HG03060 (cell line): ENCODE results near the gene AK8.

Source experiments
- ATAC-seq: cut with Tn5 transposase; IDR thresholded peaks from one replicate; pipeline ENCODE4 v1.9.1; 2021; ENCODE audit warnings: low read depth, moderate number of reproducible peaks; ENCODE audit not compliant: unreplicated experiment

Gene AK8

GRCh38 chr9:132862533-132862932, 15.6 kb downstream of the AK8 start:
- no peak for ATAC-seq

GRCh38 chr9:132861666-132862065, 16.4 kb downstream of the AK8 start:
- no peak for ATAC-seq

DNA sequence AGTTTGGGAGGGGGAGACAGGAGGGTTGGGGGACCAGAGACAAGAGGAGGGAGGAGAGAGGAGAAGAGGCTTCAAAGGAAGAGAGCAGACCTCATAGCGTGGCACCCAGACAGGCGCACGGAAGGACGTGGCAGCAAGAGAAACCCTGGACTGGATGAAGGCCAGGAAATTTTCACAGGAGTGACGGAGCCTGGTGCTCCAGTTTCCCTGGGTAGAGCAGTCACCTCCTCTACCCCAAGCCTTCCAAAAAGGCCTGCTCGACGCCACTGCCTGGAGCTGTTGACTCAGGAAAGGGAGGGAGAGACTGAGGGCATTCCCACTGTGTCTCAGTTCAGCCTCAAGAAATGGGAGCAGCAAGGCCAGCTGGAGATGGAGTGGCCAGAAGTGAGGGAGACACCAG, 19.3 kb downstream of the AK8 start:
- no peak for ATAC-seq

DNA sequence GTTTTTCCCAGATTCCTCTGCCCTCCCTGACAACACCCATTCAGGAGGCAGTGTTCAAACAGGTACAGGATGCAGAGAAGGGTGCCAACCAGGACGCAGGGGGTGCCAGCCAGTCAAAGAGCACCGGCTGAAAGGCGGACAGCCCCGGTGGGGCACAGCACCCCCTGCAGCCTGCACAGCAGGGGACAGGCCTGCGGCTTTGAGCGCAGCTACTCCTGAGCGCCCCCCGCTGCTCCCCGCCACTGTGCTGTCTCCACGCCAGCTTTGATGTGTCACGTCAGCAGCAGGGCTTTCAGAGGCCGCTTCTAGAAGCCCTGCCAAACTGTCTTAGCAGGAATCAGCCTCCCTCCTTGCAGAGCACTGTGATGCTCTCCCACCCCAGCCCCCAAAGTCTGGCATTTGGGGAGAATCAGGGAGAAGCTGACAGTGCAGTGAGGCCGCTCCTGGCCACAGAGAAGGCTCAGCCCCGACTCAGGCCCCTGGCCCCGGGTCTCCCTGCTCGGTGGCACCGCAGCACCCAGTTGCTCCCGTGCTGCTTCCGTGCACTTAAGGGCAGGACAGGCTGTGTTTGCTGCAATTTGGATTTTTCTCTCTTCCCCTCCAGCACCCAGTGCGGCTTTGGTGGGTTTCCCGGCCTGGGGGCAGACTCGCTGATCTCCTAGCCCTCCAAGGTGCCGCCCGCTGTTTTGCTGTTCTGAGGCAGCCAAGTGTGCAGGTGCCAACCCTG, 20.3 kb downstream of the AK8 start:
- no peak for ATAC-seq

DNA sequence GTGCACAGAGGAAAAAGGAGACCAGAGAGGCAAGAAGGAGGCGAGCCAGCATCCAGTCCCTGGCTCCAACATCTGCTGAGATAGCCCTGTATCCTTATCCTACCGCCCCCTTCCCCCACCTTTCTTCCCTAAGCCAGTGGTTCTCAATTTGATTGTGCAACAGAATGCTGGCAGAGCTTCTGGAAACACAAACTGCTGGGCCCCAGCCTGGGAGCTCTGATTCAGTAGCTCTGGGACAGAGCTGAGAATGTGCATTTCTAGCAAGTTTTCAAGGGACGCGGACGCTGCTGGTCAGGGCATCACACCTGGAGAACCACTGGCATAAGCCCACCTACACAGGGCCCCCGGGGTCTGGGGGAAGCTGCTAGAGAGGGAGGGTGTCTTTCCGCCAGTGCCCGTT, 21.1 kb downstream of the AK8 start:
- ATAC-seq, result no peak

DNA sequence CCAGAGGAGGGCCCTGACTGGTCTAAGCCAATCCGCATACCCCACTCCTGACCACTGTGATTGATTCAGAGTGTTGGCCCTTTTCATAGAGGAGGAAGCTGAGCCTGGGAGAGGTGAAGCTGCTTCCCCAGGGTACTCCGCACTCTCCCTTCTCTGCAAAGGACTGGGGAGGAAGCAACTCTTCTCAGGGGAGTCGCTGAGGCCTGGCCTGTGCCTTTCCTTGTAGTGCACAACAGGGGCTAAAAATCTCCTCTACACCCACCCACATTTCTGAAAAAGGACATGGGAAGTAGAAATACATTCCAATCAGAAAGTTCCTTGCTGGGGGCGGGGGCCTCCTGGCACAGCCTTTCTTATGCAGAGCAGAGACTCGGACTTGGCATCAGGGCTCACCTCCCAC, 22.2 kb downstream of the AK8 start:
- no peak for ATAC-seq

- no peak for ATAC-seq
Measured at GRCh38 chr9:132854832-132855231, 23.3 kb downstream of the AK8 start.

- ATAC-seq, result no peak
Measured at GRCh38 chr9:132853482-132853881, 24.6 kb downstream of the AK8 start.

DNA sequence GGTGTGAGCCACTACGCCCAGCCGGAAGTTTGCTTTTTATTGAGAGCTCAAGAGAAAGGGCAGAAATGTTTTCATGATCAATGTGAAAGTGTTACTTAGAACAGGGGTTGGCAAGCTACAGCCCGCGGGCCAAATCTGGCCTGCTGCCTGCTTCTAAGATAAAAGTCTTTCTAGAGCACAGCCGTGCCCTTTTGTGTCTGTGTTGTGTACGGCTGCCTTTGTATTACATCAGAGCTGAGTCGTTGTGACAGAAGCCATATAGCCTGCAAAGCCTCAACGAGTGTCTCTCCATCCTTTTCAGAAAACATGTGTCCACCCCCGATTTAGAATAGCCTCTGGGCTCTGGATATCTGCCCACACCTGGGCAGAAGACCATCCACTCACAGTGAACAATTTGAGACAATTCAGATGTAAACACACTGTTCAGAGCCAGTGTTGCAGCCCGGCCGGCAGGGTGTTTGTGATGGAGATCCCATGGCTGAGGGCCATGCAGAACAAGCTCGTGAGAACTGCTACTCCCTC, 28.8 kb downstream of the AK8 start:
- no peak for ATAC-seq

DNA sequence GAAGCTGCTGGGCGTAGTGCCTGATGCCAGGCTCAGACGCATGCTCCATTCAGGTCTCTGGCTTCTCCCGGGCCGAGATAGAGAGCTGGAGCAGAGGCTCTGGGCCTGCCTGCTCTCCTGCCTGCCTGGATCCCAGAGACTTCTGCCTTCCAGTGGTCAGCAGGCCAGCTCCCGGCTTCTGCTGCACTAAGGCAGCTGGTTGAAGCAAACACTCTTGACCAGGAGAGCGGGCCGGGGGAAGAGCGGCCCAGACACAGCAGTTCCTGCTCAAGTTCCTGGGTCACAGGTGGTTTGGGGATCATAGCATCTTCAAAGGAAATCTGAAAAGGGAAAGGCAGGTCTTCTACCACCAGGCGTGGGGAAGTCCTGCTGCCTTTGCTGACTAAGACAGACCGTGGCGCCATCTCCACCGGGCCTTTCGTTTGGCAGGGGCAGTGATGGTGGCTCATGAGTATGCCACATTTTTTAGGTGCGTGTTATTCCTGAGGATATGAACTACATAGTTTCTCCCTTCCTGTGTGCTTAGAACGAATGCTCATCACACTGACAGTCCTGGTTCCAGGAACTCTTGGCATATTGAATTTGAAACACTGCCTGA, 31.1 kb downstream of the AK8 start:
- no peak for ATAC-seq

DNA sequence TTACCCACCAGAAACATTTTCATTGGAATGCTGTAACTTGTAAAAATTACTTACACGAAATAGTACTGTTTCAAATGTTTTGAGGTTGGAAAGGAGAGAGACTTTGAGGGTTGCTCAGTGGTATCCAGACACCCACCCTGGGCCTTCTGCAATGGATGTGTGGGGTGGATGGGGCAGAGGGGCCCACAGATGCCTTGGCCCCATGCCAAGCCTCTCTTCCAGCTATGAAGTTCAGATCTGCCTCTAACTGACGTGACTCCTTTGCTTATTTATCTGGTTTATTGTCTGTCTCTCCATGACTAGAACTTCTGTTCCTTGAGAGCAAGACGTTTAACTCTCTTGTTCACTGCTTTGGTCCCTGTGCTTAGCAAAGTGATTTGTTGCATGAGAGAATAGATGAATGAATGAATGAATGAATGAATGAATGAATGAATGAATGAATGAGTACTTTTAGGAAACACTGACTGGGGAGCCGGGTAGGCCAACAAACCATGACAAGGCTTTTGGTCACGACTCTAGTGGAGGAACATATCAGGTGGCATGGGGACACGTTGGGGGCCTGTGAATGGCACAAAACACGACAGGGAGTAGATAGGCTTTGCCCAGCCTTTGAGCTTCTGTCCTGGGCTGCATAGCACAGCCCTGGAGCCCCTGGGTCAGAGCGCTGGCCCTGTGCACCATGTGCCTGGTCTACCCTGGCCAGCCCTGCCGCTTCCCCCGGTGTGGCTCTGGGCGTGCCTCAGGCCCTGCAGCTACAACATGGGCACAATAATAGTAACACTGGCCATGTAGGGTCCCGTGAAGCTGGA, 31.8 kb downstream of the AK8 start:
- ATAC-seq, result no peak

DNA sequence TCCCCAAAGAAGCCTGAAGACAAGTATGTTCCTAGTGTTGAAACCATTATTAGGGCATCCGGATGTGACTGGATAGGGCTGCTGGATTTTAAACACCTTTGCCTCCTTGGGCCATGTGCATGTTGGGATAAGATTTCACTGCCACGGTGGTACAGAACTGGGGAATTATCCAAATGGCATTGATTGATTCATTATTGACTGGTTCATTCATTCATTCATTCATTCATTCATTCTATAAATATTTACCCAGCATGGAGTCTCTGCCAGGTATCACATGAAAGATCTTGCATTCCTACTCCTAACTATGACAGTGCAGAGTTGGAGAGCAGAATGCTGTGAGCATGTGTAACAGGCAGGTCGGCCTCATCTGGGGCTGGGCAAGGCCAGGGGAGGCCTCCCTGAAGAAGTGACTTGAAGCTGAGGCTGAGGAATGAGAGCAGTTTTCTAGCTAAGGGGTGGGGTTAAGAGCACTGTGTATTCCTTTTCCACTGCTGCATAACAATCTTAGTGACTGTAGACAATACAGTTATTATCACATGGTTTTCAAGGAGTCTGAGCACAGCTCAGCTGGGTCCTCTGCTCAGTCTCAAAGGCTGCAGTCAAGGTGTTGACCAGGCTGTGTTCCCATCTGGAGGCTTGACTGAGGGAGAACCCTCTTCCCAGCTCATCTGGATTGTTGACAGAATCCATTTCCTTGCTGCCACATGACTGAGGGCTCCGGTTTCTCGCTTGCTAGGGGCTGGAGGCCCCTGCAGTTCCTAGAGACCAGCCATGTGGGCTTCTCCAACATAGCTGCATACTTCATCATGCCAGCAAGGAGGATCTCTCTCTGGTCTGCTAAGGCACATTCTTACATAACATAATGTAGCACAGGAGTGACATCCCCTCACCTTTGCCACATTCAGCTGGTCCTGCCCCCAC, 35.7 kb downstream of the AK8 start:
- ATAC-seq, result no peak

DNA sequence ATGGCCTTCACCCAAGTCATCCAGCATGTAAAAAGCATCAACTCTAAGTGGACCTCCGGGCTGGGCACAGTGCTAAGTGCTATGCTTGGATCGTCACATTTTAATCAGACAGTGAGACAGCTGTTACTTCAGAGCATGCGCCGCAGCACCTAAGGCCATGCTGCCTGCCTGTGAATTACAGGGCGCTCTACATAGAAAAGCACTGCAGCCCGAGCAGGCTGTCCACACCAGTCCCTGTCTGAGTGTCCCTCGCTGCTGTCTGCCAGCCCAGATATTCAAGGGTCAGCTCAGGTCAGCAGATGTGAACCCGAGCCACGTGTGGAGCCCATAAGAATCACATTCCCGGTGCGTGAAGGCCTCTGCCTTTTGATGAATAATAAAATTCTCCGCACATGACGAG, 37.1 kb downstream of the AK8 start:
- no peak for ATAC-seq

- ATAC-seq, result no peak
Measured at GRCh38 chr9:132838291-132838690, 39.8 kb downstream of the AK8 start.

GRCh38 chr9:132837501-132838286, 40.4 kb downstream of the AK8 start:
- no peak for ATAC-seq

DNA sequence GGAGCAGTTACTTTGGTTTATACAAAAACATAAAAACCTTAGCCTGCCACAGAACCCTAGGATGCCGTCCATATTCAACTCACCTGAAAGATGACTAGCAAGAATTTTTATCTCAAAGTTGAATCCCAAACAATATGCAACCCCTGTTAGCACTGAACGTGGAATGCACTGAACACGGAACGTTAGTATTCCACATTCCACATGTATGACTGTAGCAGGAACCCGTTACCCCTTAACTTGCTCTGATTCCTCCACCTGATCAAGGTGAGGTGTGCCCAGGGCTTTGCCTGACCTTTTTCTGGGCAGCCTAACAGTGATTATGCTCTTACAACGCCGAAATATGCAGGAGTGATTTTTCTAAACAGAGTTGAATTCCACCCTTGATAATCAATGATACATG, 43.7 kb downstream of the AK8 start:
- no peak for ATAC-seq

DNA sequence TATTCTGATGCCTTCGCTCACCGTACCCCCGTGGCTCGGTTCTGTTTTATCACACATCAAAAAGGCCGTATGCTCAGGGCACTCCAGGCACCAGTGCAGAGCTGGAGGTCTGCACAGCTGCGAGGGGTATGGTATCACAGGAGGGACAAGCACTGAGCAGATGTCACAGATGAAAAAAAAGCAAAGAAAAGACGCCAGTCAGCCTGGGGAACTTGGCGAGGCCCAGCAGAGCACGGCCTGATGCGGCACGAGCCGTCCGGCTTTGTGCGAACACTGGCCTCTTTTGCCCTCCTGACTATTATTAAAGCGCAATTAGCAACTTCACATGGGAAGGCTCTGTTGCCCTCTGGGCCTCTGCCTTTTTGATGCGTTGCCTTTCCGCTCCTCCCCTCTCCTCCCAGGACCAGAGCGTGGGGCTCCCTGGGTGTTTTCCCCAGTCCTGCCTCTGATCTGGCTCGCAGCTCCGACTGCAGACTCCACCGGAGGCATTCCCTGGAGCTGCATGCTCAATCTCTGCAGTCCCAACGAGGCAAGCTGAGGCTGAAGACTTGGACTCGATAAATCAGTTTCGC, 44.4 kb downstream of the AK8 start:
- ATAC-seq, result no peak

DNA sequence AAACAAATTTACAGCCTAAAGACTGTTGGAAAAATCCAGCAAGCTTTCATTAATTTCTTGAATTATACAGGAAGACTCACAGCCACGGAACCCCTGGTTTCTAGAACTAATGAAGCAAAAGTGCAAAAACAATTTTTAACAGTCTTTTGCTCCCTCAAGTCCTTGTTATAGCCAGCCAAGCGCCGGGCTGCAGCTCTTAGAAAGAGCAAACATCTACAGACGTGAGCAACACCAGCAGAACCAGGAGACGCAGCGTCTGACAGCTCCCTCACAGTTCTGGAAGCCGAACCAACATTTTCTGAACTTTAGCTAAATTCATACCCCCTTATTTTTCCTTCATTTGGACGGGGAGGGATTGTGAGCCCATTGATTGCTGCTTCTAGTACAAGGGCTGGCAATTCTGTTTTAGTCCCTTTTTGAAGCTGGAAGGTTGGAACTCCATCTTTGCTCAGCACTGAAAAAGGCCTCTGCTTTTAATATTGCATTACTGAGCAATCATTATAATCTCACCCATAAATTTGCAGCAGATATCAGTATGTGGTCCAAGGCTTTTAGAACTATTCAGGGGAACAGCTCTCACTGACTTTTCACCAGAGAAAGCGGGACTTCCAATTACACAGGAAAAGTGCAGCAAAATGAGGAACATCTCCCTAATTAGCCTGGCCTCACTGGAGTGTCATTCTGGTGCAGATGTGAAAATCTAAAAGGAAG, 45.8 kb downstream of the AK8 start:
- no peak for ATAC-seq
